GM18870 (cell line): Measurements from ENCODE around the gene PPP1R9B.
A peak's percentile ranks its signal among the peaks of the same experiment; 100 is the strongest.

Experiments
- ATAC-seq: cut with Tn5 transposase; IDR thresholded peaks from one replicate; pipeline ENCODE4 v1.9.1; 2021; ENCODE audit warnings: moderate library complexity; ENCODE audit not compliant: unreplicated experiment

PPP1R9B gene

DNA sequence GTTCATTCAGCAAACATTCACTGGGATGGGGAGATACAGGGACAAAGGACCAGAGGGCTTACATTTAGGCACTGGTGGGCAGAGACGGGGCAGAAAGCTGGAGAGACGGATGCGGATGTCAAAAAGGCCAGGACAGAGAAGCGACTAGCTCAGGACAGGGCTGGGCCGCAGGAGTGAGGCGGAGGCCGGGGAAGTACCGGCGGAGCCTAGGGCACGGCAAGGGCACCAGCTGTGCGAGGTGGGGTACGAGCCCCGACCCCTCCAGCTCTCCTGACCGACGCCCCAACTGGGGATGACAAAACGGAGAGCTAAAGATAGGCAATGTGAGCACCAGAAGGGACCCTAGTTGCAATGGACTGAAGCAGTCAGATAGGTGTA lies 11.4 kb upstream of the PPP1R9B start:
- no peak for ATAC-seq

DNA sequence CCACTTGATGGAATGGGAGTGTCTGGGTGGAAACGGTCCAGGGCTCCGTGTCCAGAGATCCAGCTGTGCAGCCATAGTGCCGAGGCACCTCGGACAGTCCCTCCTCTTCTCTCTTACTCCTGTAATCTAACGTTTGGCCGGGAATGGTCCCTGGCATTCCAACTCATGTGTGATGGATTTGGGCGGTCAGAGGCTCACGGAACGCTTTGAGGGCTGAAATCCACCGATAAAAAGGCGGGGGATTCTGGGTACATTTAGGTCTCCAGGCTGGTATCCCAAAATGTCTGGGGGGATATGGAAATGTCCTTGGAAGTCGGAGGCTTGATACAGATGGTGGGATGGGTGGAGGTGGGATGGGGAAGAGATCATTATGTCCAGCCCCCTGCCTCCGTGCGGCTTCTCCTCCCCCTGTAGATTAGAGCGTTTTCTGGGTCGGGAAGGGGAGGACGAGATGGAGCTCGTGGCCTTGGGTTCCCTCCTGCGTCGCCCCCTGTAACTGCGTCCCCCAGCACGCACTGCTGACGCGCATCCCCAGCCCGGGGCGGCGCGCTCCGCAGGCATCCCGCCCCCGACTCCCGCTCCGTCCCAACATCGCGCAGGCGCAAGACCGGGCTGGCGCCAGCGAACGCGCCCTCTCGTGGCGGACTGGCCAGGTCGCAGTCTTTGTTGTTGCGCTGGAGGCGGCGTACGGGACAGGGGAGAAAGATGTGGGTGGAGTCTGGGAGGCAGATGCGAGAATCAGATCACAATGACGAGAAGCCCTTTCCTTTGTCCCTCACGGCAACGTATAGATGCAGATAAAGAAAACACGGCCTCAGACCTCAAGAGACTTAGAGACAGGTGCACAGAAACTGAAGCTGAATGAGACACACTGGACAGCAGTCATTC lies 10.8 kb upstream of the PPP1R9B start:
- peak; percentile 46 for ATAC-seq

DNA sequence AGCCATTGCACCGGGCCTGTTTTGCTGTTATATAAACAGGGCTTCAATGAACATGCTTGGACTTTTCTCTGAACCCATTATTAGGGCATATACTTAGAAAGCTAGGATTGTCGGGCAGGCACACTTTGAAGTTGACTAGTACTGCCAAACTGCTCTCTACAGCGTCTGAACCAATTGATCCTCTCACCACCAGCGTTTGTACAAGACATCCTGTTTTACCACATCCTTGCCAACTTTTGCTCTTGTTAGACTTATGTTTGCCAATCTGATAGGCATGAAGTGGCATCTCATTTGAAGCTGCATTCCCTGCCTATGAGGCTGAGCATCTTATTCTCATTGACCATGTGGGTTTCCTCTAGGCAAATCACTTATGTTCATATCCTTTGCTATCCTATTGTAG lies 7.4 kb upstream of the PPP1R9B start:
- ATAC-seq = no peak

DNA sequence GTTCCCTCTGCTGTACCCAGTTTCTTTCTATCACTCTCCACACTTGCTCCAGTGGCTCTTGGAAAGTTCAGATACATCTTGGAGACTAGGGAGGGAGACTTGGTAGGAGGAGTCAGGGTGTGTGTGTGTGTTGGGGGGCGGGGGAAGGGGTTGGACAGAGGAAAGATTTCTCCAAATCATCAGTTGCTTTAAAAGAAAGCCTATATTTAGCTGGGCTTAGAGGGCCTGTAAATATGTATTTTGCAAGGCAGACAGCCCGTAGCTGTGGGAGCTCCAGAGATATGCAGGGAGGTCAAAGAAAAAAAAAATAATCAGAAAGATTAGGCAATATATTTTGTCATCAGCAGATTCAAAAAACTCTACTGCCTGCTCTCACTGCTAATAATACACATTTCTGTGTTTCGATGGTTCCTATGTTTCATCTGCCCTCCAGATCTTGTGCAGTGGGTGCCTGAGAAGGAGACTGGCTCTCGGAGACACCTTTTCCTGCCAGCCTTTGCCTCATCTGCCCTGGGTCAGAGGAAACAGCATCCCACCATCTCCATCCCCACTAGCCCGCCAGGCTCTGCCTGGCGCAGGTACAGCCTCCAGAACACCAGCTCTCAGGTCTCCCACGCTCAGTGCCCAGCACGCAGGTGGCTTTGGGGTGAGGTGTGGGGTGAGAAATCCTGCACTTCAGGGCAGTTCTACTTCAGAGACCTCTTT lies 4.8 kb upstream of the PPP1R9B start:
- ATAC-seq = no peak

DNA sequence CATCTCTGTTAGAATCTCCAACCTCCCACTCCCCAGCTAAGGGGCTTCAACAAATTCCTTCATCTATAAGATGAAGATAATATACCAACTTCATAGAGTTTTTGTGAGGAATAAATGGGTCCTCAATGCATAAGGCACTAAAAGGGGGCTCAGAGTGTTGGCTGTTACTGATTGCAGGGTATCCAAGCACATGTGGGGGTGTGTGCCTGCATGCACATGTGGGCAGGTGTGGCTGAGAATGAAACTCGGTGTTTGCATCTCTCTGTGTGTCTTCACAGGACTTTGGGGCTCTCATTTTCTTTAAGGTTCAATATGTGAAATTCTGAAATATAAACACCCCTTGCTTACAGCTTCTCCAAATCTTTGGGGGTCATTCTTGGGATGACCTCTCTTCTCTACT lies 4.1 kb upstream of the PPP1R9B start:
- ATAC-seq = no peak

DNA sequence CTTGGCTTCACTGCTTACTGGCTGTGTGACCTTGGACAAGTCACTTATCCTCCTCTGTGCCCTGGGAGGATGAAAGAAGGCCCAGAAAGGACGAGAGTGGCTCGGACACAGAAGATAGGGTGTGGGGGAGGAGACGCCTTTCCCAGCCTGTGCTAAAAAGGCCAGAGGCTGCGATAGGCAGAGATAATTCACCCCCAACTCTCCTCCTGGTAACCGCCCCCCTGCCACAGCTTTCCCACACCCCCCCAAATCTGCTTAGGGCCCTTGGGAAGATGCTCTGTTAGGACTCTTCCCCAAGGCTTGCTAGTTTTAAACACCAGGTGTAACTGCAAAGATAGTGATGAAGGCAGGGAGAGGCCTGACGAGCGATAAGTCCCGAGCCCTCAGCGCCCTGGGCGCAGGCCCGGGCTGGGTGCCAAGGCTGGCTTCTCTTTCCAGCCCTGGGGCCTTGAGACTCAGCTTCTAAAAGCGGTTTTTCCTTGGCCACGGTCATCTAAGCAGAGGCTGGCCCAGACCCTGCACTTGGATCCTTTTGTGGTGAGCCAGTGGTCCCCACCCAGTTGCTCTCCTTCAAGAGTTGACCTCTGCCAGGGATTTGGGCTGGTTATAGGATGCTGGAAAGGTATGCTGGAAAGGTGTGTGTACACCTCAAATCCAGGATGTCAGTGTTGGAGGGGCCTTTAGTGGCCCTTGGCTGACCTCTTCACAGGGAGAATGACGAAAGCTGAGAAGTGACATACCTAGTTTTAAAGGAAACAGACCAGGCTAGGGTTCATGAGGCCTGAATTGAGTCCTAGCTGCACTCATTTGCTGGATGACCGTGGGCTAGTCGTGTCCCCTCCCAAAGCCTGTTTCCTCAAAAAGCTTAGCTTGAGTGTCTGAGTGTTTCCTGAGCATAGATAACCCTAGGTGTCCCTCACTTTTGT lies 3.4 kb upstream of the PPP1R9B start:
- no peak for ATAC-seq

DNA sequence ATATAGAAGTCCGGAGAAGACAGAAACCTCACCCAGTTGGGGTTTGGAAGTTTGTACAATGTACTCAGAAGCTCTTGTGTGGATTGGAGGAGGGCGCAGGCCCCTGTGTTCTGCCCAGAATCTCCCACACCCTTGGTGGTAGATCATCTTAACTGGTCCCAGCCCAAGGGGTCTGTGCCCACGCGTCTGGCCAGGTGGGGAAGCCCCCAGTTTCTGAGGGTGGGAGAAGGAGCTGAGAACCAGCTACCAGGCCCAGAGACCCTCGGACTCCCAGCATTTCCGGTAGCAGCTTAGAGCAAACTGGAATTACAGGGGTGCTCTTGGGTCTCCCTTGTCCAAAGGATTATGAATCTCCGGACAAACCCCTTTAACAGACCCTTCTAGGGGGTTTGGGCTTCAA lies 2.3 kb upstream of the PPP1R9B start:
- no peak for ATAC-seq

DNA sequence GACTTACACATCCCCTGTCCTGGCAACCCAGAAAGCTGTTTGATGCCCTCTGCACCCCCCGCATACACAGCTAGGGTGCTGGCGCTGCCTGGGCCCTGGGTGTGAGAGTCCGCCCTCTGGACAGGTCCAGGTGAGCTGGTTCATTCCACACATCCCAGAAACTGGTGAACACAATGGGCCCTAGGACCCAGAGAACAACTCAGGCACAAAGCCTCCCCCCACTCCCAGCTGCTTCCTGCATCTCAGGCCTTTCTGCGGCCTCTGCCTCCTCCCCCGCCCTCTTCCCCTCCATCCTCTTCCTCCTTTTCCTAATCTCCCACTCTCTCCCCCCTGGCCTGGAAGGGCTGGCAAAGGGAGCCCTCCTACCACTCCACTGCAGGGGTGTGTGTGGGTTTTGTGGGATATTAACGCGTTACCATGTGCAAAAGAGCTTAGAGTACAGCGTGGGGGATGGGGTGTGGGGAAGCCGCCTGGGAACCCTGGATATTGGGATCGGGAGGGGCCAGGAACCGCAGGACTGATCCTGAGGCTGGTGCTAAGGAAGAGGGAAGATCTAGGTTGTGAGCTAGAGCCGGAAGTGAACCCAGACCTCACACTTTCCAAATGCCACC lies 1.6 kb upstream of the PPP1R9B start:
- no peak for ATAC-seq

DNA sequence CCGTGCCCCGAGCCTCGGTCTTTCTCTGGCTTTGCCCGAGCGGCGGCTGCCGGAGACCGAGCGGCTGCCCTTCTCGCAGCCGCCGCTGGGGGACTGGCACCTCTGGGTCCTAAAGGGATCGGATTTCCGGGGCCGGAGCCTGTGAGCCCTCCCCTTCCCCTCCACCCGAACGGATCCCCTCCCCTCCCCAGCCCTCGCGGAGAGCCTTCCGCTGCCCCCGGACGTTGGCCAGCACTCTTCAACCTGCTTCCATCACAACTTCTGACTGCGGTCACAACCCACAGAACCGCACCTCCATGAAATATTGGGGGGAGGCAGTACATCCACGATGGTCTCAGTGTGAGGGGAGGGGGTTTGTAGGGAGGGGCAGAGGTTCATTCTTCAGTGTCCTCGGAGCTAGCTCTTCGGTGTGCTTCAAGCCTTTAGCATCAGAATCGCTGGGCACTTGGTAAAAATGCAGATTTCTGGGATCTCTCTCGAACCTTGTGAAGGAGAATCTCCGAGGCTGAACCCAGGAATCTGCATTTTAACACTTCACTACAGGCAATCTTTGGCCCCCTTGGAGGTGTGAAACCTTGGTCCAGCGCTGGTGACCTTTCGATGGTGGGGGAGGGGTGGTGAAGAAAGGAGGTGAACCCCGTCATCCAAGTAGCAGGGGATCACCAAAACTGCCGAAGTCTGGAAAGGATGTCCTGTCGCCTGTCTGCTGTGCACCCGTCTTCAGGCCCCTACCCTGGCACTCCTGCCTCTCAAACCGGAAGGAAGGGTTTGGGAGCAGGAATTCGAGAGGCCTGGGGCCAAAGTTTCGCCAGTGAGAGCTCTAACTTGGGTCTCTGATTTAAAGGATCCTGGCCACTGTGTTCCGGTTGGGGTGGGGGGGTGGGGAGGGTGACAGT lies 812 bp upstream of the PPP1R9B start:
- no peak for ATAC-seq

DNA sequence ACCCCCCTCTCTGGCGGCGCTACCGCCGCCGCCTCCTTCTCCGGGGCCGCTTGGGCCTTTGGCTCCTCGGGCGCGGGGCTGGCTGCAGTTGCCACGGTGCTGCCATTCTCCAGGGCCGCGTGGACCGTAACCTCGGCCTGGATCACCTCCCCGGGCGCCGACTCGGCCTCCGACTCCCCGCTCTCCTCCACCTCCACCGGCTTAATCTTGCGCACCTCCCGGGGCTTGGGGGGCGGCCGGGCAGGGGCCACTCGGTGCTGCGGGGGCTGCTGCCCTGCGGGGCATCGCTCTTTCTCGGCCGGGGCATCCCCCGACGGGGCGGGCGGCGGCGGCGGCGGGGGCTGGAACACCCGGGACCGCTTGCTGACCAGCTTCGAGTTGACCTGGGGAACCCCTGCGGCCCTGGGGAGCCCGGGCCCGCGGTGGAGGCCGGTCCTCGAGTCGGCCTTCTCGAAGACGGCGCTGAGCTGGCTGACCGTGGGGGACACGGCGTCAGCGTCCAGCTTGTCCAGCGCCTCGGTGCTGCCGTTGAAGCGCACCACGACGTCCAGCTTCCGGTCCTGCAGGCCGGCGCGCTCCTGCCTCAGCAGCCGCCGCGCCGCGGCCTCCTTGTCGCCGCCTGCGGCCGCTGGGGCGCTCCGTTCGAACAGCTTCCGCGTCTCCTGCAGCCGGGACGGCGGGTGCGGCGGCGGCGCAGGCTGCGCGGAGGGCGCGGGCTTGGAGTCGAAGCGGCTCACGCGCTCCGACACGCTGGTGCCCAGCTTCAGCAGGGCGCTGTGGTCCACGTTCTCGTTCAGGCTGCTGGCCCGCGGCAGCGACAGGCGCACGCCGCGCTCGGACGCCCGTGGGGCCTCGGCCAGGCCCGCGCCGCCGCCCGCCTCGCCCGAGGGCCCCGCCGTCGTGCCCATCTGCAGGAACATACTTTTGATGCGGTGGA lies 792 bp downstream of the PPP1R9B start:
- no peak for ATAC-seq

DNA sequence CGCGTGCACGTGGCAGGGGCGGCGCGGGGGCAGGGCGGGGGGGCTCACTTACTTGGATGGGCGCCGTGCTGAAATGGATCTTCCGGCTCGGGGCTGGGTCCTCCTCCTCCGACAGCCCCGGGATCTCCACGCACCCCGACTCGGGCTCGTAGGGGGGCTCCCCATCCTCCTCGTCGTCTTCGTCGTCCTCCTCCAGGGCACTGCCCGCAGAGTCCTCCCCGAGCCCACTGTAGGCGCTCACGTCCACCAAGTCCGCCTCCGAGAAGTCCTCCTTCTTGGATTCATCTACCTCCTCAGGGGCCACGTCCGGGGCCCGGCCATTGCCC lies 1.4 kb downstream of the PPP1R9B start:
- no peak for ATAC-seq

DNA sequence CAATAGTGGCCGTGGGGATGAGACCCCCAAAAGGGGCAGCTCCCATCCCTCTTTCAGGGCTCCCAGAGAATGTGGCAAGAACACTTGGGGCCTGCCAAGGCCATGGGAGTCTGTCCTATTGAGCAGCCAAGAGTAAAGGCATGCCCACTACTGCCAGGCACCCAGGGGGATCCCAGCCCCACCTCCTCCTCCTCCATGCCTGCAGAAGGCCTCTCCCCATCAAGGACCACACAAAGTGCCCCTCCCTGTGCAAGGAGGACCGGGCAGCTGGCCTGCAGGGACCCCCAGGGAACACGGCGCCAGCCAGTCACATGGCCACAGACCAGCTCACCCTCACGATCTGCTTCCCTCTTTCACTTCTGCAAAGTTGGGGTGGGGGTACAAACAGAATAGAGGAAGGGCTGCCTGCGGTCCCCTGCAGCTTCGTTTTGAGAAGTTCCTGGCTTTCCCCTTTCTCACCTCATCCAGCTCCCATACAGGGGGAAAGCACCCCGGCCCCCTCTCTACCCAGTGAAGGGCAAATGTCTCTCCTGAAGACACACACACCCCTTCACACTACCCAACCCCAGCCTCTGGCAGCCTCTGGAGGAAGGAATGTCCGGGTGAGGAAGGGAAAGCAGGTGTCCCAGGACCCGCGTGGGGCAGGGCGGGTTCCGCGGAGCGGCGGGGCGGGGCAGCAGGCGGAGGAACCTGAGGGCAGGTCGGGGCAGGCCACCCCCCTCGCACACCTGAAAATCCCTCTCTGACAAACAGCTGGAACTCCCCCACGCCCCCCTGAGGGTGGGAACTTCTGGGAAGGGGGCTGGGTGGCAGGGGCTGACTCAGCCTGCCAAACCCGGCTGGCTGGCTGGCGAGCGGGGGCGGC lies 2.0 kb downstream of the PPP1R9B start:
- peak; percentile 39 for ATAC-seq

DNA sequence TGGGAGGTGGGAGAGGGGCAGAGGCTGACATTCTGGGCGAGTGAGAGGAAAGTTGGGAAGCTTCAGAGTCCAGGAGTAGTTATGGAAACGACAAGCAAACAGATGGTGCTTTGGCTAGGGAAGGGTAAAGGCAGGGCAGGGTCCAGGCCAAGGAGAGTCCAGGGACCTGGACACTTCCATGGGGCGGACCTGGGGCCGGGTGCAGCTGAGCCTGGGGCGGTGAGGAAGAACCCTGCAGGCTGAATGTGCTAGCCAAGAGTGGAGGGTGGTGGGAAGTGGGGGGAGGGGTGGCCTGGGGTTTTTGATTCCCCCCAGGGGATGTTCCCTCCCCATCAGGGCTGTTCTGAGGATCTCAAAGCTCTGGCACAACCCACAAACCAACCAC lies 2.6 kb downstream of the PPP1R9B start:
- ATAC-seq = no peak

DNA sequence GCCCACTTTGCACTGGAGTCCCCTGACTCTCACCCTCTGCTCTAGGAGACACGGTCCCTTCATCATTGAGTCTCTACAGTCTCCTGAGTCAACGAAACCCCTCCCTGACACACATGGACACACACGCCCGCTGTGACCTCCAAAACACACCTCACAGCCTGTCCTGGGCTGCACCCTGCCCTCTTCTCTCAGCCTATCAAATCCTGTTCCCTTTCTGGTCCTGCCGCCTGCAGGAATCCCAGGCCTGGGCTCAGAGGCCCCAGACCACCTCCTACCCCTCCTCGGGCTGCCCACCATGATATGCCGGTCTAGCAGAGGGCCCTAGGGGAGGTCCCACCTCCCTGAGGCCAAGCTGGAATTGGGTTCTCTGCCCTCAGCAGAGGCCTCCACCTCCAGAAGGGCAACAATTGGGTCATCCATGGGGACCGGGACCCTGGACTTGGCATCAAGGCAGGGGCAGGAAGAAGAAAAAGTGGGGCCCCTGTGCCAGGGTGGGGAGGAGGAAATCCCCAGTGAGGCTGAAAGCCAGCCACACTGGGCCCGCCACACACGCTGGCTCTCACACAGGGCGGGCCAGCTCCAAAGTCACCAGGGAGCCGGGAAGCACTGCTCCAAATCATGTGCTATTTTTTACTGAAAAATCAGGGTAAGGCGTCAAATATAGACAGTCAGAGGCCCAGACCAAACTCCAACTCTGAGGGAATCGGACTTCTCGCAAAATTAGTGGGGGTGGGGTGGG lies 3.4 kb downstream of the PPP1R9B start:
- no peak for ATAC-seq

DNA sequence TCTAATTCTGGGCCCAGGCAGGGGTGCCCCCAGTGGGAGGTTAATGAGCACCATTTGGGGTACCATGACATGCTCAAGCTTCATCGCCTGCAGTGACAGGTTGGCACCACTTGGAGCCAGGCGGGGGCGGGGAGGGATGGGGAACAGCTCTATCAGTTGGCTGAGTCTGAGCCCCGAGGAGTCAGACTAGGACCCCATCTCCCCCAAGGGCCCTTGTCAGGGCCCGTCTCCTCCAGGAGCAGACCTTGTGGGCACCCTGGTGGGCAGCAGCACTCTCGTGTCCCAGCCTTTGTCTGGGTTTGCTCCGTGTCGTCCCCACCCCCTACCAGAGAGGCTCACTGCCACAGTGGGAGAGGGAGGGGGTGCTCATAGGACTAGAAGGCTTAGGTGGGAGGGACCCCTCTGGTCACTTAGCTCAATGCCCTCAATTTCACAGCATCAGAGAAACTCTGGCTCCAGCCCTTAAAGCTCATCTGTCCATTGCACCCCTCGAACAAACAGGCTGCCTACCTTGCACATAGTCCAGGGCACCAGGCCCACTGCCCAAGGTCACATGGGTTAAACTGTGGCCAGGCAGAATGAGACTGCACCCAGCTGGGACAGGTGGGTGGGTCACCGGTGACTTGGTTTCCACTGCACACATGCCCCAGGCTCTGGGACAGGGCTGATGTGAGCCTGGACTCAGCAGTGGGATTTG lies 4.1 kb downstream of the PPP1R9B start:
- no peak for ATAC-seq

DNA sequence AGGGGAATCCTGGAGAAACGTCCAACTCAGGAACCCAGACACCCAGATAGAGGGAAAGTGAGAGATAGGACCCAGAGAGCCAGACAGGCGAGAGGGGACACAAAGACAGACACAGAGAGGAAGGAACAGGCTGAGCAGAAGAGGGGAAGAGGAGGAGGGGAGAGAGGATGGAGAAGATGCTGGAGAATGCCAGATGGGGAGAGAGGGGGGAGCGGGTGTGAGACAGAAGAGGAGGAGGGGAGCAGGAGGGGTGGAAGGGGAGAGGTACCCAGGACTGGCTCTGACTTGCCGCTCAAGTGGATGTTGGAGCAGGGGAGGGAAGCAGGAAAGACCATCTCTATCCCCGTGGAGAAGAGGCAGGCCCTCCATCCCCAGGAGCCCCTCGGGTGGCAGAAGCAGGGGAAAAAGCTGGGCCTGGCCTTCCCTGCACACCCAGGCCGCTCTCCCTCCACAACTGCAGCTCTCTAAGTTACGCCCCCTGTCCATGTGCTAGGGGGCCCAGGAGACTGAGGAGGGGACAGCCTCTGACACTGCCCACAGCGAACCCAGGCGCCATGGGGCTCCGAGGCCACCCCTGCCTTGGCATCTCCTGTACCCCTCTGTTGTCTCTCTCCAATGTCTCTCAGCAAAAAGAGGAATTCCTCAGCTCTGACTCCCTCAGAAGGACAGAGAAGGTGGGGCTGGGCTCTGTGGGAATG lies 4.8 kb downstream of the PPP1R9B start:
- no peak for ATAC-seq
